Measurements from ENCODE around the gene SLC2A1.

The SLC2A1 gene

DNA sequence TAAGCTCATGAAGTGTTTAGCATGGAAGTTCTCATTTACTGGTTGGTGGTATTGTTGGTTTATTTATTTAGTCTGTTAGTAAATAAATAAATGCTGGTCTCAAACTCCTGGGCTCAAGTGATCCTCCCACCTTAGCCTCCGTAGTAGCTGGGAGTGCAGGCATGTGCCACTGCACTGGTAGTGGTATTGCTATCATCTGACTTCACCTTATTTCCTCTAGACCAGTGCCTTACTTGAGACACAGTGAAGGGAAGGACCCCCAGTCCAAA, 1.4 kb upstream of the SLC2A1 start:
- no peak for DNase-seq

- peak; percentile 78 for DNase-seq
Measured at GRCh38 chr1:42957880-42958487, 684 bp downstream of the SLC2A1 start.

GRCh38 chr1:42957229-42957879, 1.3 kb downstream of the SLC2A1 start:
- no peak for DNase-seq

DNA sequence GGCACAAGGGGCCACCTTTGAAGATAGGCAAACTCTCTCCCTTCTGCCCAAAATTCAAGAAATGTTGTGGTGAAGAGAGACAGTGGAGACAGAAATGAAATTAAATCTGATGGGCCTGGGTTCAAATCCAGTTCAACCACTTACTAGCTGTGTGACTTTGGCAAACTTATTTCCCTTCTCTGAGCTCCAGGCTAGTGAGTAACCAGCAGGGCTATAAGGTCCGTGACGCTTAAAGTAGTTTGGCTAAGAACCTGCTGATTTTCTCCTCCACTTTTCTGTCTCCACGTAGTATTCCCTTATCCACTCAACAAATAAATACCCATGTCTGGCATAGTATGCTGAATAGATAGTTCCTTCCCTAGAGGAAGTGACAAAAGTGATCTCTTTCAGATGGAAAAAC, 1.9 kb downstream of the SLC2A1 start:
- DNase-seq, result no peak

DNA sequence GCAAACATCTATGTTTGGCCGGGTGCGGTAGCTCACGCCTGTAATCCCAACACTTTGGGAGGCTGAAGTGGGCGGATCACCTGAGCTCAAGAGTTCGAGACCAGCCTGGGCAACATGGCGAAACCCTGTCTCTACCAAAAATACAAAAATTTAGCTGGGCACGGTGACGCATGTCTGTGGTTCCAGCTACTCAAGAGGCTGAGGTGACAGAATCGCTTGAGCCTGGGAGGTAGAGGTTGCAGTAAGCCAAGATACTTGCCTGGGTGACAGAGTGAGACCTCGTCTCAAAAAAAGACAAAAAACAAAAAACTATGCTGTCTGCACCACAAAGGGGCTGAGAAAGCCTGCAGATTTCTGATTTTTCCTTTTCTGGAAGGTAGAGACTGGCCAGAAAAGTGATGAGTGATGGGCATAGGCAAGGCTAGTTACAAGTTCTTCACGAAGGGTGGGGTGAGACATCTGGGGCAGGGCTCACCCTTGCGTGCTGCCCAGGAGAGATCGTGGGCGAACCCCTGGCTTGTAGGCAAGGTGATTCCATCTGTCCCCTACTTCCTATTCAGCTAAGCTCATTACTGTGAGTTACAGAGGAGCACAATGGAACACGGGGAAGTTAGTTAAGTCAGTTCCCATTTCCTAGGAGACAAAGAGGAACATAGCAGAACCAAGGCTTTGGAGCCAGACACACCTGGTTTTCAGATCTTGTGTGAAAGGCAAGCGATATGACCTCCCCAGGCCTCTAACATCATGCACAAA, 3.2 kb downstream of the SLC2A1 start:
- no peak for DNase-seq

DNA sequence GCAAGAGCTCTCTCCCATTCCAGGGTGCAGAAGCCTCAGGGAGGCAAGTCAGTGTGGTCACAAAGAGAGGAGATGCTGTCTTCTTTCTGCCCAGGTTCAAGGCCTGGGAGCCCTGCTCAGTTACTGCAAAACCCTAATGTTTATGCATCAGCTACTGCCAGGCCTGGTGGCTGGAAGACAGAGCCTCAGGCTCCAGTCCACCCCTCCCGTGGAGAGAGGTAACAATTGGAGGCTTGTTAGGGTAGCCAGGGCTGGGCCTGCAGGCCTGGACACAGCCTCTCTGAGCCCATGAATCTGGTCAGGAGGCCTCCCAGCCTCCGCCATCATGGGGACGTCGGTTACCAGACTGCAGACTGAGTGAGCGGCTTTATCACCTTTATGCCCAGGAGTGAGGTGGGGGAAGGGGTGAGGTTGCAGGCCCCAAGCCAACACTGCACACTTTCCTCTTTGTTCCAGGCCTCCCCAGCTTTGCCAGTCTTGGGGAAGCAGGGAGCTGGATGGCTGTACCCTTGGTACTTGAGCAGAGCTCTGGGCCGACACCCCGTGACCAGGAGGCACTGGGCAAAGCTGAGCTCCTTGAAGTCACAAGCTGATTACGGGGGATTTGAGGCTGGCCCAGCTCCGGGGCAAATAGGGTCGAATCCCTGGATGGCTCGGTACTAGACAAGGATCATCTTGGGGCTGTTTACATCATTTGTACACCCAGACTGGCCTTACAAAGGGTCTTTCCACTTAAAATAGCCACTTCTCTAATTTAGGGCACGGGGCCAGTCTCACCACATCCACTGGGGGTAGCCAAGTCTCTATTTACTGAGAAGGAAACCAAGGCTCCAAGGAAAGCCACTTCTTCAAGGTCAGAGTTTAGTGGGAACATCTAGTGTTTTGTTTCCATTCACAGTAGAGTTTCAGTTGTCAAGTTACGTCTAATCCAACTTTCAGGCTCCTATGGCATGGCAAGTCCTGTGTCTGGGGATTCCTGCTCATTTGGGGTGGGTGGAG, 5.2 kb downstream of the SLC2A1 start:
- DNase-seq, result no peak

DNA sequence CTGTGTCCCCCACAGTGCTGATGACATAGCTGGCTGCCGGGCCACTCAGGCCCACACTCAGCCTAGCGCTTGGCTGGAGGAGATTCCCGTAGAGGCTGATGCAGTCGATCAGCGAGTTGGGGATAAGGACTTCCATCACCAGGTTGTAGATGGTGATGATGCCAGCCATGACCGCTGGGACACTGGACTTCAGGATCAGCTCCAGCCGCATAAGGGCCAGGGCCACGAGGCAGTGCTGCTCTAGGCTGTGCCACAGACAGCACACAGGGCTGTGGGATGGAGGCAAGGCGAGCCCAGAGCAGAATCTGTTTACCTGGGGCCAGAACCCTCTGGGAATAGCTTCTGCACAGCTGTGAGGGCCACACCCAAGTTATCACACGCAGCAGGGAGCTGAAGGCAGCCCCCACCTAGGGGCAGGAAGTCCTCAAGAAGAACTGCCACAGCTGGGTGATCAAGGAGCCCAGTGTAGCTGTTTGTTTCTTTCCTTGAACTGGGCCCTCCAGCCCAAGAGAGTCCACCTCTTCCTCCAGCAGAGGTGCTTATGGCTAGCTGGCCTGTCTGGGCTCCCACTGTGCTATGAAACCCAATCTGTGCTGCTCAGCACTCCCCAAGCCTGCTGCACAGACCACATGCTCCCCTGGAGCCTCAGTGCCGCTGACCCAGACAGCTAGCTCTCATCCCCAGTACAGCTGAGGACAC, 6.2 kb downstream of the SLC2A1 start:
- peak; percentile 72 for DNase-seq

DNA sequence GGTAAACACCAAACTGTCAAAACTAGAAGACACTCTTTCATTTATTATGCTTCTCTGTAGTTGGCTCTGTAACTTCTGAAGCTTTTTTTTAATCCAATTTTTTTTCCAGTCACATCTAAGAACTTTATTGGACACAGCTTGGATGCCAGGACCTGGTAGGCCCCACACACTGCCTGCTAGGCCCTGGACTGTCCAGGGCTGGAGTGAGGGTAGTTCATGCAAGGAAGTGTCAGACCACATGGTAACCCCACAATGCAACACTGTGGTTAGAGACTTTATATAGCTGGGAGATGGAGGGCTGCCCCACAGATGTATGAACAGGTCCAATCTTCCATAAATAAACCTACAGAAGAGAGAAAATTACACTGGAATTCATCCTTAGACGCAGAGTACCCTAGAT, 7.1 kb downstream of the SLC2A1 start:
- no peak for DNase-seq

GRCh38 chr1:42950116-42950481, 8.6 kb downstream of the SLC2A1 start:
- DNase-seq, result no peak

GRCh38 chr1:42949312-42950115, 9.2 kb downstream of the SLC2A1 start:
- no peak for DNase-seq

DNA sequence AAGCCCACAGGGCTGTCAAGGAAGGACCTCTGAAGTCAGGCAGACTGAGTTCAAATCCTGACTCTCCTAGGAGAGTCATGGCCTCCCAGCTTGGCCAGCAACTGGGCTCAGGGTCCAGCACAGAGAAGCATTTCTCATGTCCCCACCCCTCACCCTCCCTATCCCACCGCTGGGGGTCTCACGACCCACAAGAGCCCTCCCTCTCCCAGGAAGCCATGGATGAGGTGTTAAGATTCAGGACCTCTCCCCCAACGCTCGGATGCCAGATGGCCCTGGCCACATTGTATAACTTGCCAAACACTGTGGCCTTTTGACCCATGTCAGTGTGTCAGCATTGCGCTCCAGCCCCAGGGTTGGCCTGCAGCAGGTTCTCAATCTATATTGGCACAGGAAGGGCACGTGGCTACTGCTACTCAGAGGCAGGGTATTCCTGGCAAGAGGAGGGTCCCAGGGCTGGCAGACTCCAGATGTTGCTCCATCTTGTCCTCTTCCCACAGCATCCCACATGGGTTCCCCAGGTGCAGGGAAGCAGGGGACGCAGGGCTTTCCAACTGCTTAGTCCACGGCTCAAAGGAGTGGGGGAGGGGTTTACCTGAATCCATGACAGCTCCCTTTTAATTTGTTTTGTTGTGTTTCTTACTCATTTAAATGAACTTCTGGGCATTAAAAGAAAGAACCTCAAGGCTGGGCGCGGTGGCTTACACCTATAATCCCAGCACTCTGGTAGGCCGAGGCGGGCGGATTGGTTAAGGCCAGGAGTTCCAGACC, 10.5 kb downstream of the SLC2A1 start:
- DNase-seq, result no peak

GRCh38 chr1:42947117-42947516, 11.6 kb downstream of the SLC2A1 start:
- DNase-seq, result no peak

- DNase-seq, result no peak
Measured at GRCh38 chr1:42946120-42946898, 12.4 kb downstream of the SLC2A1 start.

DNA sequence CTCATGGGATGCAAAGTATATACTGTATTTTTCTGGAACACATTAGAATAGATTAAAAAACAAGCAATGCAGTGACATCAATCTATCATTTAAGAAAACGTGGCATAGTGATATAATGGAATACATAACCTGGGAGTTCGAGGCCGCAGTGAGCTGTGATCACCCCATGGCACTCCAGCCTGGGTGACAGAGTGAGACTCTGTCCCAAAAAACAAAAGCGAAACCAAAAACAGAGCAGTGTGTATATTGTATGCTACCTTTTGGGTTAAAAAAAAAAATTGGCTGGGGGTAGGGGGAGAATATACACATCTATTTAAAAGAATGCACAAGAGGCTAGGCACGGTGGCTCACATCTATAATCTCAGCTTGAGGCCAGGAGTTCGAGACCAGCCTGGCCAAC, 13.5 kb downstream of the SLC2A1 start:
- no peak for DNase-seq

DNA sequence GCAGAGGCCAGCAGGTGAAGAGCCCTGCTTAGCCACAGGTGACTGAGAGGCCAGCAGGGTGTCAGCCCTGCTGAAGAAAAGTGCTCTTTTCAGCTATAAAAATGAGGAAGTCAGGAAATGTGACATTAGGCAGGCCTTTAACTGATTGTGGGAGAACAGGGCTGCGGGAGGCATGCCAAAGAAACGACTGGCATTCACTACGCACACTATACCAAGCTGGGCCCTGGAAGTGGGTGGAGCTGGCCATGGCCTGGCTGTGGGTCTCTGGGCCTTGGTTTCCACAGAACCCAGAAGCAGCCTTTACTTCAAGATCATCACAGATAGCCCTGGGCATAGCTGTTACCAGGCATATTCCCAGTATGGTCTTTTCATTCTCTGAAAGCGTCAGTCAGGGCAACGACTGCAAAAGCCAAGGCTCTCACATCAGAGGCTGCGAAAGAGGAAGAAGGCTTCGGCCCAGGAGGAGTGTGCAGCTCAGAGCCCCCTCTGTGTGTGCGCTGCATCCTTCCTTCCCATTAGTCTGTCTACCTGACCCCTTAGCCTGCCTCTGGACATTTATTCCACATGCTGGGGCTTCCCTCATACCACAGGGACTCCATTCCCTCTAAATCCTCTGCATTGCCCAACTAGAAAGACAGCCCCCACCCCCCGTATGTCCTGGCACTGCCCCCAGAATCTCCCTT, 14.3 kb downstream of the SLC2A1 start:
- no peak for DNase-seq

GRCh38 chr1:42943728-42944127, 14.9 kb downstream of the SLC2A1 start:
- no peak for DNase-seq

DNA sequence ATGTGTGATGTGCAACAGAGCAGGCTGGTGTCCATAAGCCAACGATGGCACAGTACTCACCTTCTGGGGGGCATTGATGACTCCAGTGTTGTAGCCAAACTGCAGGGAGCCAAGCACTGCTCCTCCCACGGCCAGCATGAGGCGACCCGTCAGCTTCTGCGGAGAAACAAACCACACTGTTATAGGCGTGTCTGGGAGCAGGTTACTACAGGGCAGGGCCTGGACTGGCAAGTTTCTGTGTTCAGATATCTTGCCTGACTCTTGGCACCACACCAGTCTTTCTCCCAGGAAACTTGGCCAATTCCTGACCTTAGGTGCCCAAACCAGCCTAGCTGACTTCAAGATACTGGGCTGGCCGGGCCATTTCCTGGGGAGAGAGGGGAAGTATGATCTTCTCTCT, 15.5 kb downstream of the SLC2A1 start:
- peak; percentile 60 for DNase-seq

GRCh38 chr1:42942444-42942843, 16.2 kb downstream of the SLC2A1 start:
- peak; percentile 5 for DNase-seq

GRCh38 chr1:42941640-42942330, 16.9 kb downstream of the SLC2A1 start:
- peak; percentile 46 for DNase-seq

Data from CD4-positive, alpha-beta T cell treated with Interleukin-17A for 4 hours (primary cell).